GM19468 (cell line): ENCODE data around the gene ZNF862.

Experiments
- ATAC-seq: cut with Tn5 transposase; IDR thresholded peaks from one replicate; pipeline ENCODE4 v1.9.1; 2021; ENCODE audit warnings: mild to moderate bottlenecking, moderate library complexity, moderate number of reproducible peaks; ENCODE audit not compliant: unreplicated experiment; ENCODE audit errors: extremely low read depth

ZNF862 gene

DNA sequence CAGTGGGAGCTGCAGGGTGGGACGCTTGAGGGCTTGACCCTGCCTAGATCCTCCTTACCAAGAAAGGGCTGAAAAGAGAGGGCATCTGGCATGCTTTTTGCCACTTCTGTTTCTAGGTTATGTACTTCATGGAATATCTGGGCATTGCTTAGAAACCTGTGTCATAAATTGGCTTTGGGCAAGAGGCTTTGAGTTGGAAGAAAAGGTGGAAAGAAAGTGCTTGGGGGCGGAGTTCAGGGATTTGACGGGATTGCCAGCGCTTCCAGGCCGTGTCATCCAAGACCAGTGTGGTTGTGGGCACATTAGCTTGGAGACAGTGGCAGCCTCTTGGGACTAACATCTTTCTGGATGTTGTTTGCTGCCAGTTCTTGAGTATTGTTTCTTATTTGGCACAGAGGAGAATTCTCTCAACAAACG is 825 bp downstream of the ZNF862 start:
- no peak for ATAC-seq

- no peak for ATAC-seq
Observed at GRCh38 chr7:149839933-149840332, 1.8 kb downstream of the ZNF862 start.

DNA sequence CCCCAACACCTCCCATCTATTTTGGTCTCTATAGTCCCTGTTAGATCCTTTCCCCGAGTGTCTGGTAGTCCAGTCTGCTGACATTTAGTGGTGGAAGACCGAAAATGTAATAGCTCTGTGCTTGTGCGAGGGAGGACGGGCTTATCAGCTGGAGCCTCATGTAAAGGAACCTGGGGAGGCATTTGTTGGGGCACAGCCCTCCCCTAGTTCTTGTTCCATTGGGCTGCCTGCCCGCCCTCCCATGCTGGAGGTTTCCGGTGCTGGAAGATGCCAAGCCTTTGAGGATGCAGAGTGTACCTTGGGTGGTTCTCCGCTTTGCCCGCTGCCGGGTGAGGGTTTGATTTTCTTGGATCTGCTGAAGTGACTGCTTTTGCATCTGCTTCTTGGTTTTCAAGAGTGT is 5.4 kb downstream of the ZNF862 start:
- no peak for ATAC-seq

- ATAC-seq, result no peak
Observed at GRCh38 chr7:149844445-149844844, 6.3 kb downstream of the ZNF862 start.

DNA sequence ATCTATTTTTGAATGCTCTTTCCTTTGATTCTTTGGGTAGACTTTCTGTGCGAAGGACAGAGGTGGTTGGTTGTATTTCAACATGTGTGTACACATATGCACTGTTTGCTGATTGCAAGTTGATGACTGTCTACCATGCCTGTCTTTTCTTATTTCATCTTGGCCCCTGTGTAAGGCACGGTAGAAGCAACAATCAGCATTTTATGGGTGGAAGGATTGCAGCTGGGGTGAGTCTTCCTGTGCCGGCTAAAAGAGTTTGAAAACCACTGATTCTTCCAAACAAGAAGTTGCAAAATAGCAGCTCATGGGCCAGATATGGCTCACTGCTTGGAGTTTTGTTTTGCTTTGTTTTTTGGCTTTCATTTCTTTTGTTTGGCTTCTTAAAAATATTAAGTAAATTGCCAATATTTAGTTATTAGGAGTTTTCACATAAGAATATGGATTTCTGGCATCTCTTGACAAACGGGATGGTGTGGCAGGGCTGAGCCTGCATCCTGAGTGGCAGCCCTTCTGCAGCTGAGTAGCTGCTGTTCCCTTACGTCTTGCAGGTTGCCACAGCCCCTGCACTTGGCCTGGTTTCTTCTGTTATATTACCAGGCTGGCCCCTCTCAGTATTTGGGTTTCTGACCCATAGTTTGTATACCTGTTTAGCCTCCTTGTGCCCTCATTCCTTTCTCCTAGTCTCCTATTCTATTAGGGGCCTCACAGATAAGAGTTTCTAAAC is 7.2 kb downstream of the ZNF862 start:
- ATAC-seq, result no peak

DNA sequence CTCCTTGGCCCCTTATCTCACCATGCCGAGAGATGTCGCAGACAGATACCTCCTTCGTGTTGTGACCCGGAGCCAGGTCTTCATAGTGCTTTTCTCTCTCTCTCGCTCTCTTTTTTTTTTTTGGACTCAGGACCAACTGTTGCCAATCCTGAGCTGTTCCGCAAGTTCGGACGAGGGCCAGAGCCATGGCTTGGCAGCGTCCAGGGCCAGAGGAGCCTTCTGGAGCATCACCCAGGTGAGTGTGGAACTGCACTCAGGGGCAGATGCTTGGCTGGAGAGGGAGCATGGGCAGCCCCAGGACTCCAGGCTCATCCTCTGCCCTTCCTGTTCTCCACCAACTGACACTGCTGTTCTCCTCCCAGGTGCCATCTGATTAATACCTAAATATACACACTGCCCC is 7.8 kb downstream of the ZNF862 start:
- no peak for ATAC-seq

DNA sequence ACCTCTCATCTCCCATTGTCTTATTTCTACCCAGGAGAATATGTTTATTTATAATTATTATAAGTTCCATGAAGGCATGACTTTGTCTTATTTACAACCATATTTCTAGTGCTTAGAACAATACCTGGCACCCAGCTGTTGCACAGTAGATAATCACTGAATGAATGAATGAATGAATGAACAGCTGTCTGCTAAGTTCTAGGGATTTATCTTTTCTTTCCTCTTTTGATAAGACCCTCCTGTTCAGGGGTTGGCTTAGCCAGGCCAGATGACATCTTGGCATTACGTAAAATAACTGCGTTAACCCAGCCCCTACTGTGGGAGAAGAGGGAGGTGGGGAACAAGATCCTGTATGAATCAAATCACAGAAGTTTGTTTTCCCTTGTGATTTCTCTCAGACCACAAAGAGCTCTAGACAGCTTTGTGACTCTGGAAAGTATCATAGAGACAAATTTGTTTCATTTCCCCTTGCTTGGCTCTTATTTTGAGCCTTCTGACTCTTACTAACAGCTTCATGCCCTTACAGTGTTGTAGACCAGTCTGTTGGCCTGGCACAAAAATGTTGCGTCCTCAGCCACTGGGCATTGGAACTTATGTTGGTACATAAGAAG is 8.4 kb downstream of the ZNF862 start:
- ATAC-seq, result peak; percentile 49

DNA sequence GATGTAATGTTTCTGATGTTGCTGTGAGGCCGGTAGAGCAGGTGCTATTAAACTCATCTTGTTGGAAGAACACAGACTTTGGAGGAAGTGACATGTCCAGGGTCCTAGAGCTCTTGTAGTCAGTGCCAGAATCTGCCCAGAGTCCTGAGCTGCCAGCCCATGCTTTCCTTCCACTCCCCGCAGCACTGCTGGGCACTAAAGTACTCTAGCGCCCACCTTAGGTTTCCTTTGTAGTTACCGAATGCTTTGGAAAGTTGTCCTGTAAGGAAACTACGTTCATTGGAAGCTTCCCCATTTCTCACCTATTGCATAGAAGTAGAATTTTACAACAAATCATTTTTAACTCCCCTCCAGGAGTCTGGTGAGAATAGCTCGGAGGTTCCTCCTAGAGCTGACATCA is 11.0 kb downstream of the ZNF862 start:
- ATAC-seq, result no peak

GRCh38 chr7:149850007-149850594 is 11.9 kb downstream of the ZNF862 start:
- no peak for ATAC-seq

GRCh38 chr7:149850716-149851115 is 12.5 kb downstream of the ZNF862 start:
- ATAC-seq, result no peak

GRCh38 chr7:149851449-149851848 is 13.3 kb downstream of the ZNF862 start:
- no peak for ATAC-seq

DNA sequence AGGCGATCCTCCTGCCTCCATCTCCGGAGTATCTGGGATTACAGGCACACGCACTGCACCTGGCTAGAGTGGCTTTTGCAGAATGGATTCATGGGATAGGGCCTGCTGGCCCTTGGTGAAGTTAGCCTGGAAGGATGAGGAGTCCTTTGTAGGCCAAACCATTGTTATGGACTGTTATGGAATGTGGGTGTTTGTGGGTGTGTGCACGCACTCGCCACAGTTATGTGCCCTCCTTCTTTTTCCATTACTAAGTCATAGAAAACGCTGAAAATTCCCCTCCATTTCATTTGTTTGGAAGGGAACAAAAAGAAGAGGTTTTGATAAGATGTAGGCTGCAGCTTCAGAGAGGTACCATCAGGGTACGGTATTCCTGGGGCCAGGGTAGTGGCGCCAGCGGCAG is 15.0 kb downstream of the ZNF862 start:
- ATAC-seq, result no peak

GRCh38 chr7:149854611-149855360 is 16.6 kb downstream of the ZNF862 start:
- ATAC-seq, result no peak

GRCh38 chr7:149855361-149856305 is 17.5 kb downstream of the ZNF862 start:
- no peak for ATAC-seq

GRCh38 chr7:149856583-149856982 is 18.4 kb downstream of the ZNF862 start:
- no peak for ATAC-seq

DNA sequence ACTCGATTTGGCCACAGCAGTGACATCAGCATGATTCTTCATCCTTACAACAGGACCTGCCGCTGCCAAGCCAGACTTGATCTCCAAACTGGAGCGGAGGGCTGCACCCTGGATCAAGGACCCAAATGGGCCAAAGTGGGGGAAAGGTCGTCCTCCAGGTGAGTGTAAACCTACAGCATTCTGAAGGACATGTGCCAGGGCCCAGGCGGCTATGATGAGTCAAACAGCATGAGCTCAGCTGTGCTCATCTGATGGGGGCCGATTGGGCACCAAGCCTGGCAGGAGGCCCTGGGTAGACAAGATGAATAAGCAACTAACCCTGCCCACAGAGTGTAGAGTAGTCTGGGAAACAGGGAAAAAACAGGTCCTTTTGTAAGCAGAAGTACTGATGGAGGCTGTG is 21.2 kb downstream of the ZNF862 start:
- no peak for ATAC-seq

GRCh38 chr7:149859876-149860275 is 21.7 kb downstream of the ZNF862 start:
- ATAC-seq, result no peak

DNA sequence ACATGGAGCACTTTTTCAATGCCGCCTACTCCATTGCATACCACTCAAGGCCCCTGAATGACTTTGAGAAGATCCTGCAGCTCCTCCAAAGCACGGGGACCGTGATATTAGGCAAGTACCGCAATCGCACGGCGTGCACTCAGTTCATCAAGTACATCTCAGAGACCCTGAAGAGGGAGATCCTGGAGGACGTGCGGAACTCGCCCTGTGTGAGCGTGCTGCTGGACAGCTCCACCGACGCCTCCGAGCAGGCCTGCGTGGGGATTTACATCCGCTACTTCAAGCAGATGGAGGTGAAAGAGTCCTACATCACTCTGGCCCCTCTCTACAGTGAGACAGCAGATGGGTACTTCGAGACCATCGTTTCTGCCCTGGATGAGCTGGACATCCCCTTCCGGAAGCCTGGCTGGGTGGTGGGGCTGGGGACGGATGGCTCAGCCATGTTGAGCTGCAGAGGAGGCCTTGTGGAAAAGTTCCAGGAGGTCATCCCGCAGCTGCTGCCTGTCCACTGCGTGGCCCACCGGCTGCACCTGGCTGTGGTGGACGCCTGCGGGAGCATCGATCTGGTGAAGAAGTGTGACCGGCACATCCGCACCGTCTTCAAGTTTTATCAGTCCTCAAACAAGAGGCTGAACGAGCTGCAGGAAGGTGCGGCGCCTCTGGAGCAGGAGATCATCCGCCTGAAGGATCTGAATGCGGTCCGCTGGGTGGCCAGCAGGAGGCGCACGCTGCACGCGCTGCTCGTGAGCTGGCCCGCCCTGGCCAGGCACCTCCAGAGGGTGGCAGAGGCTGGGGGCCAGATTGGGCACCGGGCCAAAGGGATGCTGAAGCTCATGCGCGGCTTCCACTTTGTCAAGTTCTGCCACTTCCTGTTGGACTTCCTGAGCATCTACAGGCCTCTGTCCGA is 22.9 kb downstream of the ZNF862 start:
- no peak for ATAC-seq

DNA sequence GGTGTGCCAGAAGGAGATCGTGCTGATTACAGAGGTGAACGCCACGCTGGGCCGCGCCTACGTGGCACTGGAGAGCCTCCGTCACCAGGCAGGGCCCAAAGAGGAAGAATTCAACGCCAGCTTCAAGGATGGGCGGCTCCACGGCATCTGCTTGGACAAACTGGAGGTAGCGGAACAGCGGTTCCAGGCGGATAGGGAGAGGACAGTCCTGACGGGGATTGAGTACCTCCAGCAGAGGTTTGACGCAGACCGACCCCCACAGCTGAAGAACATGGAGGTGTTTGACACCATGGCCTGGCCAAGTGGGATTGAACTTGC is 23.5 kb downstream of the ZNF862 start:
- ATAC-seq, result no peak
